GM11168 (cell line): Measurements from ENCODE around the gene GANC.
"Not testable (repeated sequence)": the region's sequence is repeated elsewhere in the genome, so short reads cannot be mapped to it uniquely, and the experiment has no call there.

Experiments used
- in situ Hi-C: fragments of 300-500 bp; cut with MboI; formaldehyde crosslinking; loops from one replicate; pipeline ENCODE4 v1.12.0; 2022; ENCODE audit warnings: low sequenced_read_pairs; ENCODE audit not compliant: unreplicated experiment

GANC gene

DNA sequence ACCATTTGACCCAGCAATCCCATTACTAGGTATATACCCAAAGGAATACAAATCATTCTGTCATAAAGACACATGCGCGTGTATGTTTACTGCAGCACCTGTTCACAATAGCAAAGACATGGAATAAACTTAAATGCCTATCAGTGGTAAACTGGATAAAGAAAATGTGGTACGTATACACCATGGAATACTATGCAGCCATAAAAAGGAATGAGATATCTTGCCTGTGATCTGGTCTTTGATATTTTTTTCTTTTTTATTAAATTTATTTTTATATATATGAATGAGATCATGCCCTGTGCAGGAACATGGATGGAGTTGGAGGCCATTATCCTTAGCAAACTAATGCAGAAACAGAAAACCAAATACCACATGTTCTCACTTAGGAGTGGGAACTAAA is 64.1 kb downstream of the GANC start:
- in situ Hi-C loops, result not testable (repeated sequence)

DNA sequence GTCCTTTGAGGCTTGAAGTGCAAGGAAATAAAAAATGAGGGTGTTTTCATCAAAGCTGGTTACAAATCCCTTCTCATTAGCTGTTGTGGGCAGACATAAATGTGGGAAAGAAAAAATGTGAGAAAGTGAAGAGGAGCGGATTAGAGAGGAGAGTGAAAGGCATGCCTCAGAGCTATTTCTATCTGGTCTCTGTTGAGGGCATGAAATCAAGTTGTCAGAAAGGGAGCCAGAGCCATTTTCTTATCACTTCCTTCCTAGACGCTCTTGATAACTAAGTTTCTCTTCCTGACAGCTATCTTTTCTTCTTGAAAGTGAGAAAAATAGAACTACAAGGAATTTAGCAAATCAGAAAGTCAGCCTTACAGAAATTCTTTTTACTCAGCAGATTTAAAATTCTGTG is 65.5 kb downstream of the GANC start:
- in situ Hi-C loops, result no loop called here

DNA sequence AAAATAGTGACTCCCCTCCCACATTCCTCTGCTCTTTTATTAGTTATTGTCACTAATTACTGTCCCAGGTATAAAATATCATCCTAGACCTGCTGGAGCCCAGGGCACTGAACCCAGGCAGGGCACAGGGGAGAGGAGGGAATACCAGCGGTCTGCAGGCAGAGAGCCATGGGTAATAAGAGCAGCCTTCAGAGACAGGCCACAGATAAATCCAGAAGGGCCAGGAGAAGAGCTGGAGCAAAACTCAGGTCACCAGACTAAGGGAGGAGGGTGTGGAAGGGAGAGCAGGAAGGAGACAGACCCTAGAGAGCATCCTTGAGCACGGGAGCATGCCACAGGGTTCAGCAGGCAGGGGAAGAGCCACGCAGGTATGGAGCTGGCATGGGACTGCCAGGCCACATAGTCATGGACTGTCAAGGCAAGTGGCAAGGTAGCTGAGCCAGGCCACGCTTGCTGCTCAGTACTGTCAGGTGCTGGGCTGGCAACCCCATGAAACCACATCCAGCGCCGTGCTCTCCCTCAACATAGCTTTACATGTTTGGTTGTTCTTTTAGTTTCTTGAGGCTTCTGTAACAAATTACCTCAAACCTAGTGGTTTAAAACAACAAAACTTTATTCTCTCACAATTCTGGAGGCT is 70.7 kb downstream of the GANC start:
- in situ Hi-C loops, result no loop called here

DNA sequence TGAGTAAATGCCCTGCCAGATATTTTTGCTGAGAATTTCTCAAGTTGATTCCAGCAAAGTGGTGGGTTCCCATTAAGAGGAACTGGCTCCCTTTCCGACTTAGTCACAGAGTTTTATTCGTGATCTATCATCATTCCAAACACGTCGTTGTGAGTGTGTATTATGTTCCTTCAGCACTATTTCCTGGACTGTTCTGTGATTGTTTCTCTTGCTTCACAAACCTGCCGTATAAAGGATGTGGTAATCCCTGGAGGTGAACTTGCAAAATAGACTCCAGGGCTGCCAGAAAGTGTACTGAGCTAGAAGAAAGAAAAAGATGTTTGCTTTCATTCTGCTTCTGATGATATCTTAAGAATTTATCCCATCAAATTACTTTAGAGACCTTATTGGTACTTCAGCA is 71.8 kb downstream of the GANC start:
- in situ Hi-C loops, result no loop called here

DNA sequence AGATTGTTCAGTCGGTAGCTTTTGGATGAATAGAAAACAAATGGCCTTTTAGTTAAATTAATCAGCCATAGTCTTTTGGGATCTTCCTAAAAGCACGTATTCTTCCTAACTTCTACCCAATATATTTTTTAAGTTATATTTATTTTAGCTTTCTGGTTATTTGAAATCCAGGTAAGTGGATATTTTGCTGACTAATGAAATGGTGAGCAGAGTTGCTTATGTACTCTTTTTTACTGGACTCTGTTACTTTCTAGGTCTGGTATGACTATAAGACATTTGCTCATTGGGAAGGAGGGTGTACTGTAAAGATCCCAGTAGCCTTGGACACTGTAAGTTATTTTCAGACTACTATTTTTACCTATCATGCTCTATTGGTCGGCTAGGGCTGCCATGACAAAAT is 72.5 kb downstream of the GANC start:
- in situ Hi-C loops, result no loop called here

DNA sequence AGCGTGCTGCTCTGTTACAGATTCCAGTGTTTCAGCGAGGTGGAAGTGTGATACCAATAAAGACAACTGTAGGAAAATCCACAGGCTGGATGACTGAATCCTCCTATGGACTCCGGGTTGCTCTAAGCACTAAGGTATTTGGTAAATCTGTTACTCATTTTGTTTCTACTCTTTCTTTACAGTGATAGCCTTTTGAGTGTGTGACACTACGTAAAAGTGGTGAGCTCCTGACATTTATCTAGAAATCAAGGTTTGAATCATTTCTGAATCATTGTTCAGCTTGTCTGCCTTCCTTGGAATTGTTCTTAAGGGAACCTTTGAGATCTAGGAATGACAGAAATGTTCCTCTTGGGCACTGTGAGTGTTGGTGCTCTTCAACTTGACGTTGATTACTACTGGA is 75.1 kb downstream of the GANC start:
- in situ Hi-C loops, result no loop called here

DNA sequence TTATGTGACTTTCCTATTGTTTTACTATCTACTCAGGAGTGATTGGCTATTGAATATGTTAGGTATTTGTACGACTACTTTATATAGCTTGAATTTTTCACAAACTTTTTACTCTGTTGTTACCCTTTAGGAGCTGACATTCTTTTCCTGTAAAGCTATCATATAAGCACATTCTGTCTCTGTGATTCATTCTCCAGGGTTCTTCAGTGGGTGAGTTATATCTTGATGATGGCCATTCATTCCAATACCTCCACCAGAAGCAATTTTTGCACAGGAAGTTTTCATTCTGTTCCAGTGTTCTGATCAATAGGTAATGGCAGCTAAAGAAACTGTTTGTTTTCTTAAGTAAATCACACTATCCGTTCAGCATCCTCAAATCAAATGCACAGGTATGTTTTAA is 76.2 kb downstream of the GANC start:
- in situ Hi-C loops, result no loop called here

DNA sequence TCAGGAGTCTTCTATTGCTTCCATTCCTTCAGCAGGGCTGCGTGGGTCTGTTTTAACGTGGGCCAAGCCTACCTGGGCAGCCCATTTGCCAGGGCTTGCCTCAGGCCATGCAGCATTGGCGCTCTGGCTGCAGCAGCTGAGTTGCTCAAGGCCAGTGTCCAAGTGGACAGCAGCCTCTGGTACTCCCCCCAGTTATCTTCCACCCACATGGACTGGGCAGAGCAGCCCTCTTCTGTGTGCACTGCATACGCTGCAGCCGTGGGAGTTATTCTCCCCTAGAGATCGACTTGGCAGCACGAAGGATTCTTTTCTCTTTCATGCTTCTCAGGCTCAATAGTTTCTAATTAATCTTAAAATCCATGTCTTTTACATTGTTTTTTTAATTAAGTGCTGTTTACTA is 79.4 kb downstream of the GANC start:
- in situ Hi-C loops, result no loop called here

DNA sequence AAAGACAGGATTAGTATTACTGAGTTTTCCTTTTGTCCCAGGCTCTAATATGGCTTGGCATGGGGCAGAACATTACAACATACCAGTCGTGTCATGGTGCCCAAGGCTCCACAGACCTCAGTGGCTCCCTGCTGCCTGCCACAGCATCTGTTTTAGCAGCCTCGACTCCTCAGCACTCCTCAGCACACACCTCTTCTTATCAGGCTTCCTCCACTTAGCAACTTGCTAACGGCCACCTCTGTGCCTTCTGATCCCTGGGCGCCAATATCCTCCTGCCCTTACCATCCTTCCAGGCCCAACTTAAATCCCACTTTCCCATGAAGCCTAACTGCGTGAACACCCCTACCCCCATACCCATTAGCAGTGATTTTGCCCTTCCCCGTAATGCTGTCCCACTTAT is 80.1 kb downstream of the GANC start:
- in situ Hi-C loops, result no loop called here

DNA sequence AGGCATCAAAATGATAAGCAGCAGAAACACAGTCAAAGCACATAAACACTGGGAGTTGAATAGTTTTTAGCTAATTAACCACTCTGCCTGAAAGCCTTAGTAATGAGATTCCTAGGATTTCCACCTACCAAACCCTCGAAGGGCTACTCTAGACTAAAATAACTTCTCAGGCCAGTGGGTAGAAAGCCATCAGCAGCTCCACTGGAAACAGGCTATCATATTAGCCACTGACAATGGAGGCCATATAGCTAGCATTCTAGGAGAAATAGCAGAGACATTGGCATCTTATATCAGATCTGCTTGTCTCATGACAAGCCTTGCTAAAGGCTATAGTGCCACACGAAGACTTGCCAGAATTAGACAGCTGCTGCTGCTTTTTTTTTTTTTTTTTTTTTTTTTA is 81.8 kb downstream of the GANC start:
- in situ Hi-C loops, result no loop called here

DNA sequence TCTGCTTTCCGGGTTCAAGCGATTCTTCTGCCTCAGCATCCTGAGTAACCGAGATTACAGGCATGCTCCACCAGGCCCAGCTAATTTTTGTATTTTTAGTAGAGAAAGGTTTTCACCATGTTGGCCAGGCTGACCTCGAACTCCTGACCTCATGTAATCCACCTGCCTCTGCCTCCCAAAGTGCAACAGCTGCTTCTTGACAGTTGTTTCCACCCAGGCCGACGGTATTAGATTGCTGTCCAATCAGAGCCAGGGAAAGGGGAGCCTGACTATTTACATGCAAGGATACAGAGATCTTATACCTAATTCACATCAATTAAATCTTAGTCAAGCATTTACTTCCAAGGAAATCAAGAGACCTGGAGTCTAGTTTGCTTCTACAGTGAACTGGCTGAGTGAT is 82.3 kb downstream of the GANC start:
- in situ Hi-C loops, result no loop called here

DNA sequence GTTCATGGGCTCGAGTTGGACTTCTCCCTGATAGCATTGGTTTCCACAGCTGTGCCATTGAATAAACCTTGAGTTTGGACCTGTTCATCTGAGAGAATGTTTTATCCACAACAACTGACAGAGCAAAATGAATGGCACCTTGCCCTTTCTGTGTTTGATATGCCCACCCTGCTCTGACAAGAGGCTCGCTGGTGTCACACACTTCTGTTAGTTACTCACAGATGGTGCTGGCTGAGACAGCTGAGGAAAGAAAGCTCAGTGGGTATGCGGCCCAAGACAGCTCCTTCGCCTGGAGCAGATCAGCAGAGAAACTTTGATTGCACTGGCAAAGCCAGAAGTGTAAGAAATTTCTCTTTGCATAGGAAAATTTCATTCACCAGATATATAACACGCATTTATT is 83.8 kb downstream of the GANC start:
- in situ Hi-C loops, result no loop called here

DNA sequence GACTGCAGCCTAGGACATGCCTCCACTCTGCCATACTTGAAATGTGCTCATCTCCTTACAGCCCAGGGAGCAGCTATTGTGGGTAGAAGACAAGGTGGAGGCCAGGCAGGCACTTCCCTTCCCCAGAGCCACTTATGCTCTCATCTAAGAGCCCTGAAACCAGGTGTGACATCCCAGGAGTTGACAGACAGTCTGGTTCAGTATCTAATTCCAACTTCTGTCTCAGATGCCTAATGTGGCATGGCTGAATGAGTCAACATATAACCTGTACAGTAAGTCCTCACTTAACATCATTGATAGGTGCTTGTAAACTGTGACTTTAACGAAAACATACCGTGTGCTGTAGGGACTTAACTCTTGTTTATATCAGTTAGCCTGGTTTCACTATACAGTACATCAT is 85.1 kb downstream of the GANC start:
- in situ Hi-C loops, result no loop called here

DNA sequence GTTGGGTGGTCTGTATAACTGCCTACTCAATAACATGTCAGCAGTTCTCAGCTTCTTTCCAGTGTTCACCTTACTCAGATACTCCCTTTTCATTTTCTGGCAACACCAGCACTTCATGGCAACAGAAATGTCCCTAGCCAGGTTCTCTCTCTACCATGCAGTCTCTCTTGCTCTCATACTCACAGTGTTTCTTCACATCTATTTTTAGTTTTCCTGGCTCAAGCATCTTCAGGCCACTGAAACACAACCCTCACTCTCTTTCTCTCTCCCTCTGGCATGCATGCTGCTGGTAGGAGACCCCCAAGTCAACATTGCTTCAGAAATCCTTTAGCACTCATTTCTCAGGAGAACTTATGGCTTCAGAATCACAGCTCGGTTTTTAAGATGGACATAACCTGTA is 86.2 kb downstream of the GANC start, which contains the start of gene CAPN3:
CAPN3 (plus strand) TSS at position 253 of the 400 bp plus-strand sequence. CDS start 305 bp downstream, outside the sequence.
- in situ Hi-C loops, result no loop called here

DNA sequence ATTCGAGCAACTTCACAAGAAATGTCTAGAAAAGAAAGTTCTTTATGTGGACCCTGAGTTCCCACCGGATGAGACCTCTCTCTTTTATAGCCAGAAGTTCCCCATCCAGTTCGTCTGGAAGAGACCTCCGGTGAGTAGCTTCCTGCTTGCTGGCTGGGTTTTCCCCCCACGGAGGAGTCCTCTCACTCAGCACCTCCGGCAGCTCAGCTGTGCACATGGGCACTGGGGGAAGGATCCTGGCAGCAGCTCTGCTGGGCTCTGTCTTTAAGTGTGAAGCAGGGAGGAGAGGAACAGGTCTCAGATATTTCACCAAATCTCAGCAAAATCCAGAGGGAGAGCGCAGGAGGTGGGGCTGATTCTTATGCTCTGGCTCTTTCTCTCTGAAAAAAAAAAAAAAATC is 87.0 kb downstream of the GANC start:
- in situ Hi-C loops, result no loop called here

DNA sequence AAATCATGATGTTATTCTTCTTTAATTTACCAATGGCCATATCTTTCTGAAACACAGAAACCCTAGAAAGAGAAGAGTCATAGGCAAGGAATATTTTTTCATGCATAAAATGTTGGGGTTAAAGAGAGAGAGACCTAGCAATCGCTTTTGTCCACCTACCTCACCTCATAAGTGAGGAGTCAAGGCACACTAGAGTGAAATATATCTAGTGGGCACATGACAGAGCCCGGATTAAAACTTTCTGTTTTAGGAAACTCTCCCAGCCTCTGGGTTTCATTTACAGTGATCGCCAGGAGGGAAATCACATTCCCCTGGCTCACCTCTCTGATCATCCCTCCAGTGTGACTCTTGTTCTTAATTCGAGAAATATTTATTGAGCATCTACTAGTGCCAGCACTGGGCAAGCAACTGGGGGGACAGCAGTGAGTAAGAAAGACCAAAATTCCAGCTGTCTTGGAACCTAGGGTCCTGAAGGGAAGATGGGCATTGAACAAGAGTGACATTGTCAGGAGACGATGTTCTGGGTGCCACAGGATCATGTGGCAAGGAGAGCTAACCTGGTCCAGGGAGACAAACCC is 87.6 kb downstream of the GANC start:
- in situ Hi-C loops, result no loop called here

DNA sequence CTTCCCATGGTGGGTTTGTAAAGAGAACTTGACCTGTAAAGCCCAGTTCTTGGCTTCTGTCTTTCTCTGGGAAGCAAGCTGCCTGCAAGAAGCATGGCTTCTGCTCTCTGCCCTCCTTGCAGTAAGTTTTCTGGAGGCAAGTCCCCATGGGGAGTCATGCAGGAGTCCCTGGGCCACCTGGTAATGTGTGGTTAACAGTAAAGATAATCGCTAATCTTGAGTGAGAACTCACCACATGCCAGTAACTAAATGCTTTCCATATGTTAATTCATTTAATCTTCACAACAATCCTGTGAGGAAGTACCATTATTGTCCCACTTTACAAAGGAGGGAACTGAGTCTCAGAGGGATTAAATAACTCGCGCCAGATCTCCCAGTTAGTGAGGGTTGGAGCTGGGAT is 90.5 kb downstream of the GANC start:
- in situ Hi-C loops, result no loop called here

DNA sequence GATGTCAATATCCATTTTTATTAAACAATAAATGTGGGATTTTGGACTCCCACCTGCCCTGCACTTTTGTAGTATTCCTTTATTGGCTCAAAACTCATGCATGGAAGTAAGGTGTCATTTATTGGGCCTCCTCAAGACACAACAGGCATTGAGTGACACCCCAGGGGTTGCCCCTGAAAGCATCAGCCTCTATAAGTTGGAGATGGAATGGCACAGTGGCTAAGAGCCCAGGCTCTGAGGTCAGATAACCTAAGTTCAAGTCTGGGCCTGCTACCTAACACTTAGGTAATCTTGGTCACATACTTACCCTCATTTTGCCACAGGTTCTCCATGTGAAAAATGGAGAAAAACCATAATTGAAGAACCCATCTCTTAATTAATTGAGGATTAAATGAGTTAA is 90.9 kb downstream of the GANC start:
- in situ Hi-C loops, result no loop called here

DNA sequence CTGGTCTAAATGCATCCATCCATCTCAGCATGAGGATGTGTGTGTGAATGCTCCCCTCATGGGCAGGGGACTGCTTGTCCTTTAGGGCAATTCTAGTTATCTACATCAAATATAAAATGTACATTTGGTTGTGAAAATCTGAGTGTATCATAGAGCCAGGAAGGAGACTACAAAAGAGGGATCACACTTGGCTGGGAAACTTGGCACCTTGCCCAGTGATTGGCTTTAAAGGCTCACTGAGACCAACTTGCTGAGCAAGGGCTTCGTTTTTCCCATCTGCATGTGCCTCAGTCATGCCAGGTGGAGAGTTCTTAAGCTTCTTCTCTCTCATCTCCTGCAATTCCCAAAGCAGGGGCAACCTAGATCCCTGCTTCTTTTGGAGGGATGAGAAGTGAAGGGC is 91.5 kb downstream of the GANC start:
- in situ Hi-C loops, result no loop called here

DNA sequence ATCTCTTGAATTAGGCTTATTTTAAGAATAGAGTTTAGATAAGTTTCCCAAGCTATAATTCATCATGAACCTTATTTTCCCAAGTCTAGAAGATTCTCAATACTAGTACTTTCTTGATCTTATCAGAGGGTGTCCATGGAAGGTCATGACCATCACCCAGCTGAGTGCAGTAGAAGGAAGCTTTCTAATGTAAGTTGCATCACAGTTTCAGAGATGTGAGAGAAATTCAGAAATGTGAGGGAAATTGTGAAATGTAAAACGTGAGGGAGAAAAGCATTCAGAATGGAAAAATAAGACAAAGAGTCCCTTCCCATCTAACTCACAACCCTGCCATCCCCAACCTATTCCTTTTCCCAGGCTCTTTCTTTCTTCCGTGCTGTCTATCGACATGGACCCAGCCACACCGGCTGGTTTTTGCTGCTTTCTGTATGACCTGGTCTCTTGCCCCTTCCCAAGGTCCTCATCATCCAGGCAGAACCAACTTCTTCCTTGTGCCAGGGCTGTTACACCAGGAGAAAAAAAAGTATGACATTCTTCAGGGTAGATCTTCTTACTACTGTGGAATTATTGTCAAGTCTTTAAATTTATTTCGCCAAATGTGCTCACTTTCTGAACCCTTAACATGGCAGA is 93.0 kb downstream of the GANC start:
- in situ Hi-C loops, result no loop called here

DNA sequence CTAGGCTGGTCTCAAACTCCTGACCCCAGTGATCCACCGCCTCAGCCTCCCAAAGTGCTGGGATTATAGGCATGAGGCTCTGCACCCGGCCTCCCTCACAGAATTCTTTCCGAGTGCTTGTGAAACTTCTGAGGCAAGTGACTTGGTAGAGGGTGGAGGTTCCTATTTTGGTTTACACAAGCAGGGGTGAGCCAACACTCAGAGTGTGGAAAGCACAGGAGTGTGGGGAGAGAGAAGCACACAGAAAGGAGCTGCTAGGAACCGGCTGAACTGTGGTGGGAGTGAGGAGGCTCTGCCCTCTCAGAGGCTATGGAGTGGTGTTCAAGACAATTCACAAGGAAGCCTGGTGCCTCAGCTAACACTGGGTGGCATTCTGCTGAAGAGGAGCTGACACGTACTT is 94.0 kb downstream of the GANC start:
- in situ Hi-C loops, result no loop called here

DNA sequence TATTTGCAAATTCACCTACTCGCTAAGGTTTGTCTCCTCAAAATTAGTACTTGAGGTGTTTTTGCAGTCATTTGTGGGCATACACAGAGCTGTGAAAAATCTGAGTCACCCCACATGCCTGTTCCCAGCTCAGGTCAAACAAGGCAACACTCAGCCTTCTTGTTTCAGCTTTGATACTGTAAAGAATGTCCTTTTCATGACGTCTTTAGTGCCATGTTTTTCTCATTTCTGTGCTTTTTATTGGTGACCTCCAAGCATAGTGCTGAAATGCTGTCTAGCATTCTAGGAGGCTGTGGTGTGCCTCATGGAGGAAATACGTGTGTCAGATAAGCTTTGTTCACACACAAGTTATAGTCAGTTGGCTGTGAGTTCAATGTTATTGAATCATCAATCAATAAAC is 95.1 kb downstream of the GANC start:
- in situ Hi-C loops, result no loop called here
